OCI-LY3 (cell line): Measurements from ENCODE around the gene PRUNE2.

Experiments used
- EZH2phosphoT487 ChIP-seq: fragments of 200-600 bp; shearing (Covaris generic); IDR thresholded peaks from 2 replicates; pipeline ENCODE4 v1.6.1; 2018; ENCODE audit warnings: antibody characterized with exemption, mixed run types, low read depth
- TF ChIP-seq, protein P1 (sequence below): fragments of 200-600, 300-600 bp; sonication (generic); IDR thresholded peaks from 2 replicates; pipeline ENCODE4 v1.5.1; 2014; ENCODE audit warnings: antibody characterized with exemption, low read length, low read depth

DNA sequence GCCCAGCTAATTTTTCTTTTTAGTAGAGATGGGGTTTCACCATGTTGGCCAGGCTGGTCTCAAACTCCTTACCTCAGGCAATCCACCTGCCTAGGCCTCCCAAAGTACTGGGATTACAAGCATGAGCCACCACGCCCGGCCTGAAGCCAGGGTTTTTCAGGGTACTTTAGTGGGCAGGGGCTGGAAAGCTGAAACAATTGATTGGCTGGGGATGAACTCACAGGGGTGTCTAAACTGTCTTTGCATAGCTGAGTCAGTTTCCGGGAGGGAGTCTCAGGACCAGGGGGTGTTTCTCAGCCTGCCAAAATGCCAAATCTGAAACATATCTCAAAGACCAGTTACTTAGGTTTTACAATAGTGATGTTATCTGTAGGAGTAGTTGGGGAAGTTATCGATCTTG, 46.1 kb downstream of the PRUNE2 start:
- TF ChIP-seq, protein P1, sequence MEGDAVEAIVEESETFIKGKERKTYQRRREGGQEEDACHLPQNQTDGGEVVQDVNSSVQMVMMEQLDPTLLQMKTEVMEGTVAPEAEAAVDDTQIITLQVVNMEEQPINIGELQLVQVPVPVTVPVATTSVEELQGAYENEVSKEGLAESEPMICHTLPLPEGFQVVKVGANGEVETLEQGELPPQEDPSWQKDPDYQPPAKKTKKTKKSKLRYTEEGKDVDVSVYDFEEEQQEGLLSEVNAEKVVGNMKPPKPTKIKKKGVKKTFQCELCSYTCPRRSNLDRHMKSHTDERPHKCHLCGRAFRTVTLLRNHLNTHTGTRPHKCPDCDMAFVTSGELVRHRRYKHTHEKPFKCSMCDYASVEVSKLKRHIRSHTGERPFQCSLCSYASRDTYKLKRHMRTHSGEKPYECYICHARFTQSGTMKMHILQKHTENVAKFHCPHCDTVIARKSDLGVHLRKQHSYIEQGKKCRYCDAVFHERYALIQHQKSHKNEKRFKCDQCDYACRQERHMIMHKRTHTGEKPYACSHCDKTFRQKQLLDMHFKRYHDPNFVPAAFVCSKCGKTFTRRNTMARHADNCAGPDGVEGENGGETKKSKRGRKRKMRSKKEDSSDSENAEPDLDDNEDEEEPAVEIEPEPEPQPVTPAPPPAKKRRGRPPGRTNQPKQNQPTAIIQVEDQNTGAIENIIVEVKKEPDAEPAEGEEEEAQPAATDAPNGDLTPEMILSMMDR = no peak
- TF ChIP-seq EZH2phosphoT487 = no peak
